HG03097 (cell line): ENCODE results near the gene FHIT.
"Not testable (repeated sequence)": the region's sequence is repeated elsewhere in the genome, so short reads cannot be mapped to it uniquely, and the experiment has no call there.

Experiments
- ATAC-seq: cut with Tn5 transposase; IDR thresholded peaks from one replicate; pipeline ENCODE4 v1.9.1; 2021; ENCODE audit not compliant: unreplicated experiment, low FRiP score

The FHIT gene

DNA sequence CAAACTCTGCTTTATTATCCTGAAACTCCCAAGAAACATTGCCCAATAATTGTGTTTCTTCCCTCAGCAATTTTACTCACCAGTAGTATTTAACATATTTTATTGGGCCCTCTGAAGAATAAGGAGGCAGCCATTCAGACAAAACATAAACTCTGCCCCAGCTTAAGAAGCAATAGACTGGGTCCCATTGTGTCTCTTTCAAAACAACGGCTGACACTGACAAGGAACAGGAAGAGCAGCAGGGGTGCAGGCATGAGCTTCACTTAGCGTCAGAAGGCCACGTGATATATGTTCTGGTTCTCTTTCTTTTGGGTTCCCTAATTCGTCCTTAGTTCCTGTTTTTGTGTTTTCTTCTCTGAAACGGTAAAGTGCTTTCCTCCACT, 242.3 kb downstream of the FHIT start:
- ATAC-seq: no peak

GRCh38 chr3:61008153-61008997, 242.9 kb downstream of the FHIT start:
- ATAC-seq: no peak

DNA sequence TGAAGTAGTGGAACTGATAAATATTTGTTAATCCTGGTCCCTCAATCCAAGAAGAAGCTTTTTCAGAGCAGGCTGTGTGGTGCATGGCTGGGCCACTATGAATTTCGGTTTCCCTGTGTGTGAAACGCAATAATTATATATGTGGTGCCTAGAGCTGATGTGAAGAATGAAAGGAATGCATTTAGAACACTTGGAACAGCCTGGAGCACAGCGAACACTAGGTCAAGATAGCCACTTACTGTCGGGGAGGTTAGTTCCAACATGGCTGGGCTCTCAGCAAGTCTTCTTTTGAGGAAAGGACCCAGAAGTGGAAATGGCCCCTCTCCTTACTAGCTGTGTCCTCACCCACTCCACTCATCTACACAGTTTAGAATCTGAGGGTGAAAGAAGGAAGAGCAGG, 245.7 kb downstream of the FHIT start:
- no peak for ATAC-seq

GRCh38 chr3:60998858-60999257, 252.4 kb downstream of the FHIT start:
- ATAC-seq: no peak

DNA sequence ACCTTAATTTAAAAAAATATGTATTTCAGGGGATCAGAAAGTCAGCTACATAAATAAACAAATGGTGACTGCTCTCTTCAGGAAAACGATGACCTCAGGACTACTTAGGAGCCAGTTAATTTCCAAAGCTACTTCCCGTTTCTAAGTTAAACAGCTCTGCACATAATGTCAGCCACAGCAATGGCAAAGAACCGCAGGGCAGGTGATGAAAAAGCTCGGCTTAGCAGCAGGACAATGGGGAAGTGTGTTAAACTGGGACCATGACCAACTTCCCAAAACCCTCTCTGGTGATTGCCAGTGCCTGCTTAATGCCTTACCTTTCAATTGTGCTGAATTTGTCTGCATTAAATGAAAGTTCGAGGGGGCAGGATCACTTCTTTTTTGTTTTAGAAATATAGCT, 258.9 kb downstream of the FHIT start:
- ATAC-seq: no peak

DNA sequence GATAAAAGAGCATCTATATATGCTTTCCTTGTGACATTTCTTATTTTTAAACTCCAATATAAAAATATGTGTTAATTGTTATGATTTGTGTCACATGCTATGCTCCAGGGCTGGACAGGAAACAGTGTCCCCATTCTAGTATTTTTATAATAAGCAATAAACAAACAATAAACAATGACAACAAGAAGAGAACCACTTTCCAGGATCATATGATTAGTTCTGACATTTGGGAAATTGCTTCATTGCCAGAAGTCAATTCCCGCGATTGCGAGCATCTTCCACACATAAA, 260.9 kb downstream of the FHIT start:
- no peak for ATAC-seq

GRCh38 chr3:60989626-60990441, 261.4 kb downstream of the FHIT start:
- no peak for ATAC-seq

GRCh38 chr3:60987191-60987590, 264.1 kb downstream of the FHIT start:
- not testable (repeated sequence) for ATAC-seq

DNA sequence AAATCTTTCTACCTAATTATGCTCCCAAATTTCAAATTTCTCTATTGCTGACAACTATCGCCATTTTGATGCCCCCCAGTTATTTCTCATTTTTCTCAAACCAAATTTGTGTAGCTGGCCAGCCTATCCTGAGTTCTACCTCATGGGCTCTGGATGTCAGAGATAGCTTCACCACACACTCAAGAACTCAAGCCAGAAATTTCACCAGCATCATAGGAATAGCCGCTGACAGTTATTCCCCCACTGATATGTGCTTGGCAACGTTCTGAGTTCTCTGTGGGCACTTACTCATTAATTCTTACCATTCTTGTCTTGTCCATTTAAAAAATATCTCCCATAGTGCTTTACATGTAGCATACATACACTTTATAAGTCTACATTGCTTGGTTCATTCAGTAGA, 264.7 kb downstream of the FHIT start:
- no peak for ATAC-seq

GRCh38 chr3:60983906-60984305, 267.3 kb downstream of the FHIT start:
- no peak for ATAC-seq

DNA sequence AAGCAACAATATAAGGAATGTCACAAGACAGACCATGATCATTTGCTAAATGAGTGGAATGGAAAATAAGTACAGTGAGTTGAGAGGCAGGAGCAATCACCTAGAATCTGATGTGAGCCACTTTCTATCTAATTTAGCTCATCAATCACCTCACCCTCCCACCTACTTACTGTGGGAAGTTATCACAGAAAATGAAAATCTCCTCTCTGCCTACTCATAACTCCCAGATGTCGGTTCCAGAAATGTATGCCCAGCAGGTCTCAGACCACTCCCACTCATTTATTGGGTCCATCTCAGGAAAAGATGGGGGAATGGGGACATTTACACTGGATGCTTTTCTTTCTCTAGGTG, 270.9 kb downstream of the FHIT start:
- ATAC-seq: no peak

DNA sequence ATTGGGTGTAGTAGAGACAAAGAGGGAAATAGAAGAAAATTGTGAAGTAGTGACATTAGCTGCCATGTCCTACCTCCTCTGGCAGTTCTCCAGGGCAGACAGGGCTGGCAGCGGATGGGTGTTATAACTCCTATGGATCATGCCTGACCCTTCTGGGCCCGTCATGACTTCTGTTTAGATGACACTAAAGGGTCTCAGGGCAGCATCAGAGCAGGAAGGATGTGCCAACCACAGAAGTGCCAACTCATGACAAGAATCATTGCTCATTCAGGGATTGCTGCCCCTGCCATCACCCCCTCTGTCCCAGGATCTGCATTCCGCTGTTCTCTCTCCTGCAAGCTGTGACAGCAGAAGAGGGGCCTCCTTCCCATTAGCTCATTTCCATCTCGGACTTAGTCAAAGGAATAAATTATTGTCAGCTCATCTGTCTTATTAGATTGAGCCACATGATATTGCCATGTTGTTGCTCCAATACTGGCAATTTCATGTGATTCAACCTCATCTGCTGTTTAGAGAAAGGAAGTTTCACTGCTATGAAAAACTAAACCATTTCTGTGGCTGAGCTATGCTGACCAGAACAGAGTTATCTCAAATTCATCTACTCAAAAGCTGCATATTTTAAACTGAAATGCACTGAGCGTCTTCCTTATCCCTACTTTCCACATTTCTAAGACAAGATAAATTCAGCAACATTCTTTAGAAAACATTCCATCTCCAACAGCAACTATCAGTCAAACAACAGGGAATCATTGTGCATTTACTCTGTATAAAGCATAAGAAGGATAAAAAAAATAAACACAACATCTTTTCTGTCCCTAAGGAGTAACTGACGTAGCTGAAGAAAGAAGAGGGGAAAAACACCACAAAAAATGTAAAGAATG, 271.6 kb downstream of the FHIT start:
- ATAC-seq: no peak

- ATAC-seq: no peak
Measured at GRCh38 chr3:60973321-60973720, 277.9 kb downstream of the FHIT start.

- no peak for ATAC-seq
Measured at GRCh38 chr3:60972599-60972998, 278.7 kb downstream of the FHIT start.

GRCh38 chr3:60970850-60971249, 280.4 kb downstream of the FHIT start:
- ATAC-seq: no peak

- ATAC-seq: no peak
Measured at GRCh38 chr3:60967141-60967540, 284.1 kb downstream of the FHIT start.

DNA sequence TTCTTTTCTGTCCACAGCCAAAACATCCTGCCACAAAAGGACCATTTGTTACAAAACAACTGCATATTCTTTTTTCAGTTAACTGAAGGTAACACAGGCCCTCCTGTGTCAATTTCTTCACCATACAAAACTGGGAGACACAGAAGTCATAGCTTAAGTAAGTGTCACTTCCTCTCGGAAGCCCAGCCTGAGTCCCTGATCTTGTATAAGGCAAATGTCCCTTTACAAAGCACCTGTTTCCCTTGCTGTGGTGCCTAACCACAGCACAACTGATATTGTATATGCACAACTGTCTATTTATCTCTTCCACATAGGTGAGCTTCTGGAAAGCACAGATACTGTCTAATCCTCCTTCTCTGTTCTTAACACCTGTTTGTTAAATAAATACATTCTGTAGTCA, 293.7 kb downstream of the FHIT start:
- no peak for ATAC-seq

- no peak for ATAC-seq
Measured at GRCh38 chr3:60956729-60957128, 294.5 kb downstream of the FHIT start.

DNA sequence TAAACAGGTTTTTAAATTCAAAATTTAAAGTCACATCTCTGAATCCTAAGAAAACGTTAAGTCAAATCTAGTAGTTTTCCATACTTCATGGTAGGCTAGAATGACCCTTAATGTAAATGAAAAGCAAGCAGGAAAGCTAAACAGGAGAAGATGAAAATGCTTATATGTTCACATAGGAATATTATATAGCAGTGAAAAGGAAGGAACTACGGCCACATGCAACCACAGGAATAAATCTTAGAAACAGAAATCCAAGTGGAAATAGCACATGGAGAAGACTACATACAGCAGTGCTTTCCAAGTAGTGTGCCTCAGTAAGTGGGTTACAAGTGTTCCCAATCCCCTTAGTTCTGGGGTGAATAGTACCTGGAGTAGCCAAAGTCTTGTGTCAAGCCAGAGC, 296.2 kb downstream of the FHIT start:
- no peak for ATAC-seq

GRCh38 chr3:60954048-60954447, 297.2 kb downstream of the FHIT start:
- no peak for ATAC-seq

DNA sequence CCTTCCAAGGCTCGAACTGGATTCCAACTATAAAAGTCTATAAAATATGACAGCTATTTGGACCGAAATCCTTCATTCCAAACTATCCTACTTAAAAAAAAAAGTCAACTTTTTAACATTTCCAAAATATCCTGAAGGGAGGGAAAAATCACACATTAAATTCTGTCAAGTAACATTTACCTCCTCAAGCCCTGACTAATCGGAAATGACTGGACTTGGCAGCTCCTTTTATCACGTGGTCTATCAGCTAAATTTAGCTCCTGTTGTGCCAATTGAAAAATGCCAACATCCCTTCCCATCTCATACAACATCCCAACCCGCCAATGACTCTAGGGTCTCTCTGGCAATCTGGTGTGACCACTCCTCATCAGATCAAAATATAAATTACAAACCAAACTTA, 297.9 kb downstream of the FHIT start:
- ATAC-seq: no peak
